Measurements from ENCODE around the gene OSBP2.

OSBP2 gene

DNA sequence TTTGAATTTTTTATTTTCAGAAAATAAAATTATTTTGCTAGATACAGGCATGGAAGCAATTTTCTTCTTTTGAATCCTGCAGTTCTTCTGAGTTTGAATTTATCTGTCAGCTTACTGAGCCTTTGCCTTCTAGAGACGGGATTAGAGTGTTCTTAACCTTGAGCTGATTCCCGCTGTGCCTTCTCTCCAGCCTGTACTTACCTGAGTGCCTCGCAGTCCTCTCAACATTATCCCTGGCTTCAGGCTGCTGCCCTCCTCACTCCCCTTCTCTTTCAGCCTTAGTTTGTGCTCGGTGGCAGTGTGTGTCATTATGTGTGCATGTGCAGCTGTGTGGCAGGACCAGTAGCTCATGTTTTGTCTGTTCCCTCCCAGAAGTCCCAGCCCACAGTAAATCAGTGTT is 24.3 kb downstream of the OSBP2 start:
- TF ChIP-seq FOXP2 (optimal IDR thresholded peaks at IDR 0.05; ENCODE audit: borderline replicate concordance, extremely low read depth, extremely low read length, insufficient read depth) (no peak), TAF1 (IDR thresholded peaks at IDR 0.05; ENCODE audit: borderline replicate concordance, insufficient read depth, low read length) (no peak), REST (IDR thresholded peaks at IDR 0.05; ENCODE audit: insufficient read depth in 1 of 2, low read depth in 2 of 2, low read length in 2 of 2) (no peak), POLR2AphosphoS5 (IDR thresholded peaks at IDR 0.05; ENCODE audit: low read depth, low read length) (no peak), SIN3A (IDR thresholded peaks at IDR 0.05; ENCODE audit: borderline replicate concordance, insufficient read depth, low read length) (no peak)

GRCh38 chr22:30720263-30720837 is 25.7 kb downstream of the OSBP2 start:
- TF ChIP-seq TAF1 (IDR thresholded peaks at IDR 0.05; ENCODE audit: borderline replicate concordance, insufficient read depth, low read length) = no peak
- no peak for TF ChIP-seq FOXP2 (optimal IDR thresholded peaks at IDR 0.05; ENCODE audit: borderline replicate concordance, extremely low read depth, extremely low read length, insufficient read depth)
- TF ChIP-seq REST (IDR thresholded peaks at IDR 0.05; ENCODE audit: insufficient read depth in 1 of 2, low read depth in 2 of 2, low read length in 2 of 2) = no peak
- no peak for TF ChIP-seq SIN3A (IDR thresholded peaks at IDR 0.05; ENCODE audit: borderline replicate concordance, insufficient read depth, low read length)
- TF ChIP-seq POLR2AphosphoS5 (IDR thresholded peaks at IDR 0.05; ENCODE audit: low read depth, low read length) = no peak

GRCh38 chr22:30721741-30722140 is 27.1 kb downstream of the OSBP2 start:
- TF ChIP-seq FOXP2 (optimal IDR thresholded peaks at IDR 0.05; ENCODE audit: borderline replicate concordance, extremely low read depth, extremely low read length, insufficient read depth) (no peak), POLR2AphosphoS5 (IDR thresholded peaks at IDR 0.05; ENCODE audit: low read depth, low read length) (no peak), REST (IDR thresholded peaks at IDR 0.05; ENCODE audit: insufficient read depth in 1 of 2, low read depth in 2 of 2, low read length in 2 of 2) (no peak), TAF1 (IDR thresholded peaks at IDR 0.05; ENCODE audit: borderline replicate concordance, insufficient read depth, low read length) (no peak), SIN3A (IDR thresholded peaks at IDR 0.05; ENCODE audit: borderline replicate concordance, insufficient read depth, low read length) (no peak)

- TF ChIP-seq POLR2AphosphoS5 (IDR thresholded peaks at IDR 0.05; ENCODE audit: low read depth, low read length) (no peak), SIN3A (IDR thresholded peaks at IDR 0.05; ENCODE audit: borderline replicate concordance, insufficient read depth, low read length) (no peak), REST (IDR thresholded peaks at IDR 0.05; ENCODE audit: insufficient read depth in 1 of 2, low read depth in 2 of 2, low read length in 2 of 2) (no peak), FOXP2 (optimal IDR thresholded peaks at IDR 0.05; ENCODE audit: borderline replicate concordance, extremely low read depth, extremely low read length, insufficient read depth) (no peak), TAF1 (IDR thresholded peaks at IDR 0.05; ENCODE audit: borderline replicate concordance, insufficient read depth, low read length) (no peak)
These were observed 34.2 kb downstream of the OSBP2 start for GRCh38 chr22:30728826-30729225.

All from PFSK-1 (cell line).